HepG2 (cell line): Measurements from ENCODE around the gene CPT1C. TPM values are rescaled to one million over a fixed set of nuclear protein-coding genes. Genes with fewer than 3 reads are reported as not detected.

Source experiments
- CEBPG ChIP-seq: IDR thresholded peaks from 2 replicates; pipeline ENCODE4 v1.6.1; 2016
- CENPT ChIP-seq: sonication (generic); formaldehyde crosslinking; IDR thresholded peaks from 2 replicates; pipeline ENCODE4 v1.8.0; 2022; ENCODE audit warnings: low read depth, mild to moderate bottlenecking, moderate library complexity, missing genetic modification reagents
- CHD4 ChIP-seq: fragments of 200-600 bp; sonication (generic); IDR thresholded peaks from 2 replicates; pipeline ENCODE4 v1.7.0; 2017; ENCODE audit warnings: mild to moderate bottlenecking, low read length, borderline replicate concordance
- ETV5 ChIP-seq: IDR thresholded peaks from 2 replicates; pipeline ENCODE4 v1.6.1; 2018; ENCODE audit warnings: missing biosample characterization, missing genetic modification reagents, inconsistent platforms, borderline replicate concordance
- FOXK1 ChIP-seq: sonication (generic); formaldehyde crosslinking; IDR thresholded peaks from 2 replicates; pipeline ENCODE4 v1.4.0; 2020; ENCODE audit warnings: low read depth, missing genetic modification reagents, borderline replicate concordance
- KMT2A ChIP-seq: sonication (generic); formaldehyde crosslinking; IDR thresholded peaks from 2 replicates; pipeline ENCODE4 v1.4.0; 2020; ENCODE audit warnings: missing genetic modification reagents
- MBNL3 ChIP-seq: fragments of 250-450 bp; sonication (Bioruptor Pico); conservative IDR thresholded peaks from 2 replicates; pipeline ENCODE4 v1.8.0; 2022; ENCODE audit warnings: mild to moderate bottlenecking, inconsistent platforms
- NFKBIZ ChIP-seq: IDR thresholded peaks from 2 replicates; pipeline ENCODE4 v1.6.1; 2018; ENCODE audit warnings: missing genetic modification reagents, missing compliant biosample characterization
- NR1H2 ChIP-seq: sonication (generic); formaldehyde crosslinking; IDR thresholded peaks from 2 replicates; pipeline ENCODE4 v1.8.1; 2022; ENCODE audit warnings: low read depth, missing genetic modification reagents, borderline replicate concordance
- PHB2 ChIP-seq: fragments of 450-650 bp; IDR thresholded peaks from 2 replicates; pipeline ENCODE4 v1.6.1; 2018; ENCODE audit not compliant: partially characterized antibody
- RFX1 ChIP-seq: fragments of 450-650 bp; IDR thresholded peaks from 2 replicates; pipeline ENCODE4 v1.6.1; 2017
- SIX4 ChIP-seq: sonication (generic); formaldehyde crosslinking; IDR thresholded peaks from 2 replicates; pipeline ENCODE4 v1.4.0; 2020; ENCODE audit warnings: missing genetic modification reagents
- SMARCC2 ChIP-seq: fragments of 450-650 bp; IDR thresholded peaks from 2 replicates; pipeline ENCODE4 v1.6.1; 2017; ENCODE audit warnings: antibody characterized with exemption, mild to moderate bottlenecking
- STAG1 ChIP-seq: sonication (generic); formaldehyde crosslinking; IDR thresholded peaks from 2 replicates; pipeline ENCODE4 v1.4.0; 2020; ENCODE audit warnings: missing genetic modification reagents
- TEAD2 ChIP-seq: sonication (generic); formaldehyde crosslinking; IDR thresholded peaks from 2 replicates; pipeline ENCODE4 v1.9.0; 2021; ENCODE audit warnings: missing genetic modification reagents
- ZFP82 ChIP-seq: sonication (generic); formaldehyde crosslinking; IDR thresholded peaks from 2 replicates; pipeline ENCODE4 v1.5.1; 2020; ENCODE audit warnings: mild to moderate bottlenecking, missing genetic modification reagents, borderline replicate concordance
- ZNF333 ChIP-seq: sonication (generic); formaldehyde crosslinking; IDR thresholded peaks from 2 replicates; pipeline ENCODE4 v1.4.0; 2020; ENCODE audit warnings: mild to moderate bottlenecking, missing genetic modification reagents, borderline replicate concordance
- ZNF546 ChIP-seq: sonication (generic); formaldehyde crosslinking; conservative IDR thresholded peaks from 2 replicates; pipeline ENCODE4 v1.8.1; 2023; ENCODE audit warnings: mild to moderate bottlenecking, missing genetic modification reagents
- ZNF672 ChIP-seq: sonication (generic); formaldehyde crosslinking; IDR thresholded peaks from 2 replicates; pipeline ENCODE4 v1.8.1; 2022; ENCODE audit warnings: missing genetic modification reagents
- polyA plus RNA-seq, 8 experiments: library from polyadenylated mRNA; depleted of rRNA in 3 of 8; stranded (reverse) in 7 of 8; unstranded in 1 of 8; fragments of >200 nt; fragmentation: Illumina TruSeq in 4 of 8; extraction: Trizol in 4 of 8; gene quantifications; 2 replicates each; pipeline versions ENCODE4 v1.2.1 to v1.2.3, GENCODE V29; 2011 to 2016; ENCODE audit warnings: low read depth in 4 of 8, missing spikeins in 1 of 8, mixed read lengths in 1 of 8; ENCODE audit not compliant: insufficient read depth in 1 of 8
- total RNA-seq, 5 experiments: library from RNA; depleted of rRNA; stranded (reverse); fragments of >200 nt; fragmentation: Illumina TruSeq; extraction: Trizol; gene quantifications; 2 replicates each; pipeline ENCODE4 v1.2.3, GENCODE V29; 2016; ENCODE audit warnings: low read depth in 1 of 5
- TF ChIP-seq, protein P1 (sequence below), 2 experiments: fragments of 450-650 bp in 1 of 2; sonication (generic) in 1 of 2; formaldehyde crosslinking in 1 of 2; IDR thresholded peaks; 2 replicates each; pipeline versions ENCODE4 v1.6.1 to v1.8.0; 2016 to 2022; ENCODE audit warnings: antibody characterized with exemption in 1 of 2, mild to moderate bottlenecking in 1 of 2, missing genetic modification reagents in 1 of 2
- TF ChIP-seq, protein P2 (sequence below): sonication (generic); formaldehyde crosslinking; IDR thresholded peaks from 2 replicates; pipeline ENCODE4 v1.5.0; 2020; ENCODE audit warnings: mild to moderate bottlenecking, missing genetic modification reagents, moderate library complexity

The CPT1C gene
- total and polyA plus RNA-seq, 2 of the 13 experiments (the other 11 are each of a cell fraction or from before 2014, with no cell fraction given), result 0.18 TPM; not detected in 1

DNA sequence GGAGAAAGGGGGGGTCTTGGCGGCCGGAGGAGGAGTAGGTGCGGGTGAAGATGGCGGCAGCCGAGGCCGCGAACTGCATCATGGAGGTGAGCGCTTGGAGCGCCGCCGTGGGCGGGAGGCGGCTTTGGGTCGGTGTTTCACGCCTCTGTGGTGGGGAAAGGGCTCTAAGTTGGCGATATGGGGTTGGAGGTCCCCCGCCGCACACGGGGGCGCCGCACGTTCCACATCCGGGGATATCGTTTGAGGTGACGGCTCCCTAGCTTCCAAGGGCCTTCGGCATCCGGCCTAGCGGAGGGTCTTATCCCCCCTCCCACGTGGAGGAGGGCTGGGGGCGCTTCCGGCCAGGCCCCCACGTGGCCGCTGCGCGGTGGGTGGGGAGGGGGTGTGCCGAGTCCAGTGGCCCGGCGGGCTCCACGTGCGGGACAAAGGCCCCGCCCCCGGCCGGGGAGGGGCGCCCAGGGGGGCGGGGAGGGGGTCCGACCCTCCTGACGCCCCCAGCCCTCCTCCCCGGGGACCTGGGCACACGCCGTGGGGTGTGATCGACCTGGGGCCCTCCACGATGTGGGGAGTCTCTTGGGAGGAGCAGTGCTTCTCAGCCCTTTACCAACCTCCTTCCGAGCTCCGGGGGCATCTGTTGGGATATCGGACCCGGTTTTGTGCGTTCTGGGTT lies 13.6 kb upstream of the CPT1C start, which contains the start of gene PRMT1 (continued):
- TF ChIP-seq NFKBIZ (CRISPR knock-in tag) (peak; percentile 75; the same call in 1 of the 2 replicates), RFX1 (no peak), ZFP82 (CRISPR knock-in tag) (peak; percentile 53; the same call in 1 of the 2 replicates), NR1H2 (CRISPR knock-in tag) (no peak), FOXK1 (CRISPR knock-in tag) (peak; percentile 29; the same call in 1 of the 2 replicates), CEBPG (no peak; the same call in 1 of the 2 replicates), MBNL3 (CRISPR knock-in tag) (no peak), CENPT (no peak; the same call in 1 of the 2 replicates), STAG1 (CRISPR knock-in tag) (no peak), ZNF333 (CRISPR knock-in tag) (0 out of 2 replicates have a peak, but pooled peaks have one; percentile 72), ETV5 (CRISPR knock-in tag) (peak; percentile 82), CHD4 (no peak), SIX4 (CRISPR knock-in tag) (no peak), KMT2A (CRISPR knock-in tag) (no peak; the same call in 1 of the 2 replicates), TEAD2 (CRISPR knock-in tag) (no peak), PHB2 (no peak), ZNF672 (CRISPR knock-in tag) (no peak), ZNF546 (CRISPR knock-in tag) (peak; percentile 70; the same call in 1 of the 2 replicates), SMARCC2 (no peak)
- TF ChIP-seq, protein P1, sequence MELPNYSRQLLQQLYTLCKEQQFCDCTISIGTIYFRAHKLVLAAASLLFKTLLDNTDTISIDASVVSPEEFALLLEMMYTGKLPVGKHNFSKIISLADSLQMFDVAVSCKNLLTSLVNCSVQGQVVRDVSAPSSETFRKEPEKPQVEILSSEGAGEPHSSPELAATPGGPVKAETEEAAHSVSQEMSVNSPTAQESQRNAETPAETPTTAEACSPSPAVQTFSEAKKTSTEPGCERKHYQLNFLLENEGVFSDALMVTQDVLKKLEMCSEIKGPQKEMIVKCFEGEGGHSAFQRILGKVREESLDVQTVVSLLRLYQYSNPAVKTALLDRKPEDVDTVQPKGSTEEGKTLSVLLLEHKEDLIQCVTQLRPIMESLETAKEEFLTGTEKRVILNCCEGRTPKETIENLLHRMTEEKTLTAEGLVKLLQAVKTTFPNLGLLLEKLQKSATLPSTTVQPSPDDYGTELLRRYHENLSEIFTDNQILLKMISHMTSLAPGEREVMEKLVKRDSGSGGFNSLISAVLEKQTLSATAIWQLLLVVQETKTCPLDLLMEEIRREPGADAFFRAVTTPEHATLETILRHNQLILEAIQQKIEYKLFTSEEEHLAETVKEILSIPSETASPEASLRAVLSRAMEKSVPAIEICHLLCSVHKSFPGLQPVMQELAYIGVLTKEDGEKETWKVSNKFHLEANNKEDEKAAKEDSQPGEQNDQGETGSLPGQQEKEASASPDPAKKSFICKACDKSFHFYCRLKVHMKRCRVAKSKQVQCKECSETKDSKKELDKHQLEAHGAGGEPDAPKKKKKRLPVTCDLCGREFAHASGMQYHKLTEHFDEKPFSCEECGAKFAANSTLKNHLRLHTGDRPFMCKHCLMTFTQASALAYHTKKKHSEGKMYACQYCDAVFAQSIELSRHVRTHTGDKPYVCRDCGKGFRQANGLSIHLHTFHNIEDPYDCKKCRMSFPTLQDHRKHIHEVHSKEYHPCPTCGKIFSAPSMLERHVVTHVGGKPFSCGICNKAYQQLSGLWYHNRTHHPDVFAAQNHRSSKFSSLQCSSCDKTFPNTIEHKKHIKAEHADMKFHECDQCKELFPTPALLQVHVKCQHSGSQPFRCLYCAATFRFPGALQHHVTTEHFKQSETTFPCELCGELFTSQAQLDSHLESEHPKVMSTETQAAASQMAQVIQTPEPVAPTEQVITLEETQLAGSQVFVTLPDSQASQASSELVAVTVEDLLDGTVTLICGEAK (IDR thresholded peaks at IDR 0.05), result no peak
- TF ChIP-seq, protein P1 (CRISPR knock-in tag; IDR thresholded peaks at IDR 0.05), result peak; percentile 64; the same call in 1 of the 2 replicates
- TF ChIP-seq, protein P2, sequence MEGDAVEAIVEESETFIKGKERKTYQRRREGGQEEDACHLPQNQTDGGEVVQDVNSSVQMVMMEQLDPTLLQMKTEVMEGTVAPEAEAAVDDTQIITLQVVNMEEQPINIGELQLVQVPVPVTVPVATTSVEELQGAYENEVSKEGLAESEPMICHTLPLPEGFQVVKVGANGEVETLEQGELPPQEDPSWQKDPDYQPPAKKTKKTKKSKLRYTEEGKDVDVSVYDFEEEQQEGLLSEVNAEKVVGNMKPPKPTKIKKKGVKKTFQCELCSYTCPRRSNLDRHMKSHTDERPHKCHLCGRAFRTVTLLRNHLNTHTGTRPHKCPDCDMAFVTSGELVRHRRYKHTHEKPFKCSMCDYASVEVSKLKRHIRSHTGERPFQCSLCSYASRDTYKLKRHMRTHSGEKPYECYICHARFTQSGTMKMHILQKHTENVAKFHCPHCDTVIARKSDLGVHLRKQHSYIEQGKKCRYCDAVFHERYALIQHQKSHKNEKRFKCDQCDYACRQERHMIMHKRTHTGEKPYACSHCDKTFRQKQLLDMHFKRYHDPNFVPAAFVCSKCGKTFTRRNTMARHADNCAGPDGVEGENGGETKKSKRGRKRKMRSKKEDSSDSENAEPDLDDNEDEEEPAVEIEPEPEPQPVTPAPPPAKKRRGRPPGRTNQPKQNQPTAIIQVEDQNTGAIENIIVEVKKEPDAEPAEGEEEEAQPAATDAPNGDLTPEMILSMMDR (CRISPR knock-in tag), result no peak; the same call in 1 of the 2 replicates
